ENCODE data around the gene GOLT1B.

Gene GOLT1B

DNA sequence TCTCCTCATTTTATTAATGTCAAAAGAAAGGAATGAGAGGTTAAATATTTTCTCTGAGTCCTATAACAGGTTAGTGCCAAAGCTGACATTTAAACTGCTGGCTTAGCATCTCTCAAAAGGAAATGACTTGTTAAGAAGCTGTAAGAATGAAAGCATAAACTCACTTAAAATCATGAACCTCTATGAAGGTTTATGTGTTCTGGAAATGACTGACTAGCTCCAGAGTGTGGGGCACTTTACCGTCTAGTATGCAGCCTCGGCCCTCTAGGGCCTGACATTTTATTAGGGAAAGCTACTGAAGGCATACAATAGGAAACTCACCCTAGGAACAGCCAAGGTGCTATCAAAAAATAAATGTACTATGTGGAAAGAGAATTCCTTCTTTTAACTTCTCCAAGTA, 59.6 kb downstream of the GOLT1B start:
- Histone ChIP-seq H3K36me3 (ENCODE audit: insufficient read depth) (no peaks in the 10 kb centered on the region), H3K4me2 (no peak overlapping the region), H3K4me1 (ENCODE audit: low read depth, poor library complexity, severe bottlenecking) (no peaks in the 10 kb centered on the region), H3K27ac (no peak overlapping the region), H3K9ac (no peak overlapping the region), H2AFZ (ENCODE audit: low read depth) (no peak overlapping the region), H3K4me3 (IDR thresholded peaks at IDR 0.05; ENCODE audit: insufficient read depth, low read depth, low read length) (no peak overlapping the region), H4K20me1 (ENCODE audit: insufficient read depth) (no peaks in the 10 kb centered on the region), H3K79me2 (ENCODE audit: insufficient read depth, low read depth) (no peaks in the 10 kb centered on the region), H3K27me3 (ENCODE audit: insufficient read depth, low read depth) (no peaks in the 10 kb centered on the region)
- TF ChIP-seq, protein P1, sequence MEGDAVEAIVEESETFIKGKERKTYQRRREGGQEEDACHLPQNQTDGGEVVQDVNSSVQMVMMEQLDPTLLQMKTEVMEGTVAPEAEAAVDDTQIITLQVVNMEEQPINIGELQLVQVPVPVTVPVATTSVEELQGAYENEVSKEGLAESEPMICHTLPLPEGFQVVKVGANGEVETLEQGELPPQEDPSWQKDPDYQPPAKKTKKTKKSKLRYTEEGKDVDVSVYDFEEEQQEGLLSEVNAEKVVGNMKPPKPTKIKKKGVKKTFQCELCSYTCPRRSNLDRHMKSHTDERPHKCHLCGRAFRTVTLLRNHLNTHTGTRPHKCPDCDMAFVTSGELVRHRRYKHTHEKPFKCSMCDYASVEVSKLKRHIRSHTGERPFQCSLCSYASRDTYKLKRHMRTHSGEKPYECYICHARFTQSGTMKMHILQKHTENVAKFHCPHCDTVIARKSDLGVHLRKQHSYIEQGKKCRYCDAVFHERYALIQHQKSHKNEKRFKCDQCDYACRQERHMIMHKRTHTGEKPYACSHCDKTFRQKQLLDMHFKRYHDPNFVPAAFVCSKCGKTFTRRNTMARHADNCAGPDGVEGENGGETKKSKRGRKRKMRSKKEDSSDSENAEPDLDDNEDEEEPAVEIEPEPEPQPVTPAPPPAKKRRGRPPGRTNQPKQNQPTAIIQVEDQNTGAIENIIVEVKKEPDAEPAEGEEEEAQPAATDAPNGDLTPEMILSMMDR (conservative IDR thresholded peaks at IDR 0.05; ENCODE audit: low read depth, low read length), result no peak

DNA sequence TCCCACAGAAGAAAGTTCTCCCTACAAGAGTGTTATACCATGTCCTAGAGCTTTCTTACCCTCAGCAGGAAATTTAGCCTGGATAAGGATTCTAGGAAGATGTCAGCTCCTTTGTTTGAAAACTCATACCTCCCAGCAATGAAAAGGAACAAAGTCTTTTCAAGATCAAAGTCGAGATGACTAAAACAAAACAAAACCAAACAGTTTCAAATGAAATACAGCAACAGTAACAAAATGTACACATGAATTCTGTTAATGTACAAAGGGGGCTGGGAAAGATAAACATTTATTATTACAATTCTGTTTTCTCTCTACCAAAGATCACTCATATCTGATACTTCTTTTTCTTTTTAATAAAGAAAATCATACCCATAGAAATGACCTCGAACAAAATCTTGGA, 61.3 kb downstream of the GOLT1B start:
- H3K9ac ChIP-seq, result no peak overlapping the region
- H3K4me1 ChIP-seq (ENCODE audit: low read depth, poor library complexity, severe bottlenecking), result no peaks in the 10 kb centered on the region

DNA sequence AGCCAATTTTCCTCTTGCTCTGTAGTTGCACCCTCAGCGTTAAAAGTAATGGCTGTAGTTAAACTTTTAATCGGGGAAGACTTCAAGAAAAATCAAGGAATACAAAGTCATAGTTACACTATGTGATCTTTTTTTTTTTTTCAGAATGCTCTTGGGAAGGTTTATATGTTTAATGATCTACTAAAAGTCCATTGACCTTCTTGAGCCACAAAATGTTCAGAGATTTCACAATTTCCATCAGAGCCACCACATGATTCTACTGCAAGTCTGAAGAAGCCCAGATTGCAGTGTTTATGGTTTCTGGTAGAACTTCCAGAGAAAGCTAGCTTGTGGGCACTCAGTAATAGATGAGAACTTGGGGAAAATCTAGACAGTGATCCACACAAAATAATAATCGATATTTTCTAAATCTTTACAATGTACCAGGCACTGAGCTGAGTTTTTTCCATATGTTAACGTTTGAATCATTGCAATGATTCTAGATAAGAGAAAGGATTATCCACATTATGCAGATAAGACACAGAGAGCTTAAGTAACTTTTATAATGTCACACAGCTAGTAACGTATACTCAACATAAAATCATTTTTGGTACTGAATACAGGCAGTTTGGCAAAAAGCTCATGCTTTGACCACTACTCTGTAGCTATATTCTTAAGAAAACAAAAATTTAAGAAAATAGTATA, 64.8 kb downstream of the GOLT1B start:
- H3K27ac ChIP-seq, result no peak overlapping the region

More for the DNA sequence above, 61.3 kb downstream of the GOLT1B start:
- Histone ChIP-seq H4K20me1 (ENCODE audit: insufficient read depth) (no peaks in the 10 kb centered on the region), H3K27me3 (ENCODE audit: insufficient read depth, low read depth) (no peaks in the 10 kb centered on the region), H3K4me2 (no peak overlapping the region), H3K27ac (no peak overlapping the region), H2AFZ (ENCODE audit: low read depth) (no peak overlapping the region), H3K36me3 (ENCODE audit: insufficient read depth) (no peaks in the 10 kb centered on the region), H3K79me2 (ENCODE audit: insufficient read depth, low read depth) (no peaks in the 10 kb centered on the region), H3K4me3 (IDR thresholded peaks at IDR 0.05; ENCODE audit: insufficient read depth, low read depth, low read length) (no peak overlapping the region)
- TF ChIP-seq, protein P1 (conservative IDR thresholded peaks at IDR 0.05; ENCODE audit: low read depth, low read length), result no peak

DNA sequence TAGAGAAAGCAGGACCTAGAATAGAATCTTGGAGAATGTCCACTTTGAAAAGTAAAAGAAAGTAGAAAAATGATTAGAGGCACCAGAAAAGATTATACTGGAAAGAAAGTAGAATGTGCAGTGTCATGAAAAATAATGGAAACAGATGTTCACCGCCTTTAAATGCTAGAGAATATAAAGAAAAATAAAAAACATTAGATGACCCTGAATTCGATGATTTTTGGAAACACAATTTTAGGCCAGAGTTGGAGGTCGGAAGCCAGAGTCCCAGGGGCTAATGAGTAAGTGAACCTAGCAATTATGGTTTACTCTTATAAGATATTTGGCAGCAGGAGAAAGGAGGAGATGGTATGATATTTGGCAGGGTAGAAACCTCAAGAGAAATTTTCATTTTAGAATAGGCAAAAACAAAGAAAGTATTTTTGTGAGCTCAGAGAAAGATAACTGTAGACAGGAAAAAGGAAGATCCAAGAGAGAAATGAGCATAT, 65.4 kb downstream of the GOLT1B start:
- Histone ChIP-seq H3K36me3 (ENCODE audit: insufficient read depth) (no peaks in the 10 kb centered on the region), H3K27me3 (ENCODE audit: insufficient read depth, low read depth) (no peaks in the 10 kb centered on the region), H4K20me1 (ENCODE audit: insufficient read depth) (no peaks in the 10 kb centered on the region), H3K79me2 (ENCODE audit: insufficient read depth, low read depth) (no peaks in the 10 kb centered on the region), H3K4me3 (IDR thresholded peaks at IDR 0.05; ENCODE audit: insufficient read depth, low read depth, low read length) (no peak overlapping the region), H2AFZ (ENCODE audit: low read depth) (no peak overlapping the region), H3K9ac (no peak overlapping the region), H3K4me1 (ENCODE audit: low read depth, poor library complexity, severe bottlenecking) (no peaks in the 10 kb centered on the region), H3K27ac (no peak overlapping the region), H3K4me2 (no peak overlapping the region)
- TF ChIP-seq, protein P1 (conservative IDR thresholded peaks at IDR 0.05; ENCODE audit: low read depth, low read length), result no peak

More for the DNA sequence above, 64.8 kb downstream of the GOLT1B start:
- H3K36me3 ChIP-seq (ENCODE audit: insufficient read depth), result no peaks in the 10 kb centered on the region
- H4K20me1 ChIP-seq (ENCODE audit: insufficient read depth), result no peaks in the 10 kb centered on the region
- H3K4me1 ChIP-seq (ENCODE audit: low read depth, poor library complexity, severe bottlenecking), result no peaks in the 10 kb centered on the region
- TF ChIP-seq, protein P1 (conservative IDR thresholded peaks at IDR 0.05; ENCODE audit: low read depth, low read length), result no peak
- no peaks in the 10 kb centered on the region for H3K79me2 ChIP-seq (ENCODE audit: insufficient read depth, low read depth)
- no peak overlapping the region for H3K4me2 ChIP-seq
- H3K9ac ChIP-seq, result no peak overlapping the region
- no peaks in the 10 kb centered on the region for H3K27me3 ChIP-seq (ENCODE audit: insufficient read depth, low read depth)
- no peak overlapping the region for H2AFZ ChIP-seq (ENCODE audit: low read depth)
- no peak overlapping the region for H3K4me3 ChIP-seq (IDR thresholded peaks at IDR 0.05; ENCODE audit: insufficient read depth, low read depth, low read length)

All from KMS-11 (cell line).